ENCODE data around the gene NFS1.

DNA sequence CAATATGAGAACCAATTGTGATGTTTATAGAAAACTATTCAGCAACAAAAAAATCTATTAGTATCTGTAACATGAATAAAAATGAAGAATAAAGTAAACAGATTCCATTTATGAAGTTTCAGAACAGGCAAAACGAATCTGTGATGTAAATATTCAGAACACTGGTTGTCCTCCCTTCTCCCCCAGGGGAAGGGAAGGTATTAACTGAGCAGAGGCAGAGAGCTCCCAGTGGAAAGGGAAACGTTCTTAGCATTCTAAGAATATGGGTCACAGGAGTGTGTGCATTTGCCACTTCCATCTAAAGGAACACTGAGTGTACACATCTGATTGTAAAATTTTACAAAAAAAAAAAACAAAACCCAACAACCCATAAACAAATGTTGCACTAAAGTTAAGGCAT is 60.4 kb downstream of the NFS1 start:
- TF ChIP-seq POLR2A (IDR thresholded peaks at IDR 0.05; ENCODE audit: low read depth, low read length) (no peak), POLR2AphosphoS5 (IDR thresholded peaks at IDR 0.05; ENCODE audit: low read depth, low read length) (no peak)

Data from GM12892 (cell line).